ENCODE results near the gene ATP2A2. TPM values are rescaled to one million over a fixed set of nuclear protein-coding genes. Genes with fewer than 3 reads are reported as not detected.
"Not testable (repeated sequence)": the region's sequence is repeated elsewhere in the genome, so short reads cannot be mapped to it uniquely, and the experiment has no call there.

Gene ATP2A2
- total RNA-seq, 4 donors from 2014 or later: 170 to 231 (median 177) TPM

DNA sequence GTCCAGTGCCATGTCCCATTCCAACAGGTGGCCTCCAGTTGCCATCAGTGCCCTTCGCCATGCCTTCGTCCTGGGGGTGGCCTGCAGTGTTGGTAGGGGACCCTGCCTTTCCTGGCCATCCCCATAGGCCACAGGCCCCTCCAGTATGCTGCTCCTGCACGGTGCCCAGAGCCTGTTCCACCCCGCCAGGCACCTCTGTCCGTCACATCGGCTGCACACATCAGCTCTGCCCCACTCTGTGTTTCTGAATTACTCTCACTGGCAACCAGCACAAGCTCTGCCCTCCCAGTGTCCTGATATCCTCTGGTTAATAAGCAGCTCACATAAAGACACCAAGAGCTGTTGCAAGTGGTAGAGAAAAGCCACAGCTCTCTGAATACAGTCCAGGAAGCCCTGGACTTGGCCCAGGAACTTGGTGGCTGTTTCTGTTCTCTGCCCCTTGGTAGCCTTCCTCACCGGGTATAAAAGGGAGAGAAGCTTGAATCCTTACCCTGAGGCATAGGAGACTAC lies 31.3 kb upstream of the ATP2A2 start:
- intact Hi-C loops (cut with DNase I): no loop called here
- Histone ChIP-seq H3K36me3 (peaks cover 0 to 5% (median 0%) of the 10 kb centered on the region in 4 donors), H3K27me3 (no peaks in the 10 kb centered on the region), H3K27ac (replicated peaks in 1 of 4) (peak overlapping the region; percentile 70 to 85 (median 80)), H3K4me3 (no peak overlapping the region), H3K9me3 (no peaks in the 10 kb centered on the region), H3K4me1 (peaks cover 64 to 76% (median 70%) of the 10 kb centered on the region in 4 donors)
- TF ChIP-seq POLR2AphosphoS5 (IDR thresholded peaks at IDR 0.05) (no peak), POLR2A (IDR thresholded peaks at IDR 0.05; ENCODE audit: low read depth) (no peak), EP300 (IDR thresholded peaks at IDR 0.05) (no peak)
- TF ChIP-seq, protein P1, sequence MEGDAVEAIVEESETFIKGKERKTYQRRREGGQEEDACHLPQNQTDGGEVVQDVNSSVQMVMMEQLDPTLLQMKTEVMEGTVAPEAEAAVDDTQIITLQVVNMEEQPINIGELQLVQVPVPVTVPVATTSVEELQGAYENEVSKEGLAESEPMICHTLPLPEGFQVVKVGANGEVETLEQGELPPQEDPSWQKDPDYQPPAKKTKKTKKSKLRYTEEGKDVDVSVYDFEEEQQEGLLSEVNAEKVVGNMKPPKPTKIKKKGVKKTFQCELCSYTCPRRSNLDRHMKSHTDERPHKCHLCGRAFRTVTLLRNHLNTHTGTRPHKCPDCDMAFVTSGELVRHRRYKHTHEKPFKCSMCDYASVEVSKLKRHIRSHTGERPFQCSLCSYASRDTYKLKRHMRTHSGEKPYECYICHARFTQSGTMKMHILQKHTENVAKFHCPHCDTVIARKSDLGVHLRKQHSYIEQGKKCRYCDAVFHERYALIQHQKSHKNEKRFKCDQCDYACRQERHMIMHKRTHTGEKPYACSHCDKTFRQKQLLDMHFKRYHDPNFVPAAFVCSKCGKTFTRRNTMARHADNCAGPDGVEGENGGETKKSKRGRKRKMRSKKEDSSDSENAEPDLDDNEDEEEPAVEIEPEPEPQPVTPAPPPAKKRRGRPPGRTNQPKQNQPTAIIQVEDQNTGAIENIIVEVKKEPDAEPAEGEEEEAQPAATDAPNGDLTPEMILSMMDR (IDR thresholded peaks at IDR 0.05): no peak
- no peak for DNase-seq (ENCODE audit: extremely low spot score)
- 75% methylated on average over 3 of the region's 7 CpGs for WGBS

DNA sequence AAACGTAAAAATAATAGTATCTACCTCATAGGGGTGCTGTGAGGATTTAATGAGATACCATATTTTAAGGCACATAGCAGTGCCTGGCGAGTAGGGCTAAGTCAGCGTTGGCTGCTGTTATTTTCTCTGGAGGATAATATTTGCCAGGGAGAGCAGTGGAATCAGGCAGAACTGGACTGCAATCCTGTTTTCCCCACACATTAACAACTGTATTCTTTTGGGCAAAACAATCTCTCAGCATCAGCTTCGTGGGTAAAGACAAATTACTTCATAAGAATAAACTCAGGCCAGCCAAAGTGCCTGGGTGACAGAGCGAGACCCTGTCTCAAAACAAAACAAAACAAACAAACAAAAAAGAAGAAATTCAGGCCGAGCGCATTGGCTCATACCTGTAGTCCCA lies 29.7 kb upstream of the ATP2A2 start:
- H3K4me1 ChIP-seq: peaks cover 59 to 63% (median 60%) of the 10 kb centered on the region in 4 donors
- H3K27me3 ChIP-seq: no peaks in the 10 kb centered on the region
- H3K4me3 ChIP-seq: no peak overlapping the region
- no peaks in the 10 kb centered on the region for H3K36me3 ChIP-seq
- WGBS: 87% methylated on average over 7 of the region's 7 CpGs
- no peak overlapping the region for H3K27ac ChIP-seq (replicated peaks in 1 of 4)
- no peak for DNase-seq (ENCODE audit: extremely low spot score)
- H3K9me3 ChIP-seq: no peaks in the 10 kb centered on the region
- TF ChIP-seq, protein P1 (IDR thresholded peaks at IDR 0.05): no peak
- no peak for TF ChIP-seq POLR2AphosphoS5 (IDR thresholded peaks at IDR 0.05)
- intact Hi-C loops (cut with DNase I): no loop called here

DNA sequence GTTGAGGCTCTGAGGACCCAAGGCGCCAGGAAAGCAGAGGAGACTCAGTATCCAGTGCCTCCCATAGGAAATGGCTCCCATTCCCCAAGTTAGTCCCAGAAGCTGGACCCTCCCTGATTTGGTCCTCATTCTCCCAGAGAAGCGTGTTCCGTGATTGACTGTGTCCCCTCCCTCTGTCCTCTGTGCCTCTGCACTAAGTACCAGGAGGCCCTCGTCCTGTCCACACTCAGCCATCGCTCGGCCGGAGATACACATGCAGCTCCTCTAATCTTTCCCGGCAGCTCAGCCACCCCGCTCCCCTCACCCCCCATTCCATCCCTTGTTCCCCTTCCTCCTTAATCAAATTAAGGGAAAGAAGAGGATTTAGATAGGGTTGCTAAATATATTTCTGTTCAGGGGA lies 28.3 kb upstream of the ATP2A2 start:
- intact Hi-C loops (cut with DNase I): no loop called here
- DNase-seq (ENCODE audit: extremely low spot score): no peak
- 84% methylated on average over 8 of the region's 9 CpGs for WGBS

GRCh38 chr12:110253176-110253575 lies 27.9 kb upstream of the ATP2A2 start:
- WGBS: 52% methylated on average over 9 of the region's 9 CpGs
- TF ChIP-seq POLR2AphosphoS5 (IDR thresholded peaks at IDR 0.05) (peak in 1 of 2 donors; percentile 37), POLR2A (IDR thresholded peaks at IDR 0.05; ENCODE audit: low read depth) (no peak)
- Histone ChIP-seq H3K36me3 (no peaks in the 10 kb centered on the region), H3K4me1 (peaks cover 49 to 55% (median 53%) of the 10 kb centered on the region in 4 donors), H3K27me3 (no peaks in the 10 kb centered on the region), H3K4me3 (no peak overlapping the region), H3K27ac (replicated peaks in 1 of 4) (peak overlapping the region; percentile 38 to 46 (median 40)), H3K9me3 (no peaks in the 10 kb centered on the region)
- intact Hi-C loops (cut with DNase I): no loop called here
- DNase-seq (ENCODE audit: extremely low spot score): no peak

More for the DNA sequence above, 28.3 kb upstream of the ATP2A2 start:
- peaks cover 54 to 59% (median 57%) of the 10 kb centered on the region in 4 donors for H3K4me1 ChIP-seq
- H3K36me3 ChIP-seq: no peaks in the 10 kb centered on the region
- no peaks in the 10 kb centered on the region for H3K9me3 ChIP-seq
- no peak overlapping the region for H3K4me3 ChIP-seq
- TF ChIP-seq, protein P1 (IDR thresholded peaks at IDR 0.05): no peak
- TF ChIP-seq POLR2AphosphoS5 (IDR thresholded peaks at IDR 0.05) (no peak), POLR2A (IDR thresholded peaks at IDR 0.05; ENCODE audit: low read depth) (no peak), EP300 (IDR thresholded peaks at IDR 0.05) (no peak)
- no peaks in the 10 kb centered on the region for H3K27me3 ChIP-seq
- H3K27ac ChIP-seq (replicated peaks in 1 of 4): peak overlapping the region; percentile 38 to 46 (median 40)

GRCh38 chr12:110254971-110255540 lies 26.0 kb upstream of the ATP2A2 start:
- 95% methylated on average over 6 of the region's 6 CpGs for WGBS
- Histone ChIP-seq H3K4me3 (no peak overlapping the region), H3K27me3 (no peaks in the 10 kb centered on the region), H3K9me3 (no peaks in the 10 kb centered on the region), H3K4me1 (peaks cover 30 to 36% (median 34%) of the 10 kb centered on the region in 4 donors), H3K27ac (replicated peaks in 1 of 4) (no peak overlapping the region), H3K36me3 (no peaks in the 10 kb centered on the region)
- TF ChIP-seq POLR2A (IDR thresholded peaks at IDR 0.05; ENCODE audit: low read depth): no peak
- TF ChIP-seq, protein P1 (IDR thresholded peaks at IDR 0.05): no peak
- no peak for TF ChIP-seq POLR2AphosphoS5 (IDR thresholded peaks at IDR 0.05)
- TF ChIP-seq EP300 (IDR thresholded peaks at IDR 0.05): no peak
- no peak for DNase-seq (ENCODE audit: extremely low spot score)
- intact Hi-C loops (cut with DNase I): no loop called here

- WGBS: 92% methylated on average over 11 of the region's 11 CpGs
- intact Hi-C loops (cut with DNase I); H3K4me3 ChIP-seq; H3K9me3 ChIP-seq; H3K36me3 ChIP-seq; DNase-seq (ENCODE audit: extremely low spot score); H3K27me3 ChIP-seq: not testable (repeated sequence)
- Histone ChIP-seq H3K27ac (replicated peaks in 1 of 4) (peak overlapping the region in 2 of 4 donors; percentile 23 to 55), H3K4me1 (peaks cover 21 to 28% (median 25%) of the 10 kb centered on the region in 4 donors)
Observed at GRCh38 chr12:110255890-110256456, 25.1 kb upstream of the ATP2A2 start.
